Islet precursor cell (in vitro differentiated cells): ENCODE data around the gene ARMC10.
"Not testable (repeated sequence)": the region's sequence is repeated elsewhere in the genome, so short reads cannot be mapped to it uniquely, and the experiment has no call there.

Source experiments
- DNase-seq: peaks from one replicate; pipeline ENCODE4 v3.0.0-alpha.2; 2018

The ARMC10 gene

GRCh38 chr7:103074519-103075336 is at the start of gene ARMC10, which contains the start of gene FBXL13:
Gene ARMC10 (plus strand): TSS chr7:103075140. CDS start chr7:103075273, 133 bp downstream.
Gene FBXL13 (minus strand): TSS chr7:103074796.
- peak; percentile 95 for DNase-seq

GRCh38 chr7:103025341-103025740 is 49.6 kb upstream of the ARMC10 start:
- no peak for DNase-seq

DNA sequence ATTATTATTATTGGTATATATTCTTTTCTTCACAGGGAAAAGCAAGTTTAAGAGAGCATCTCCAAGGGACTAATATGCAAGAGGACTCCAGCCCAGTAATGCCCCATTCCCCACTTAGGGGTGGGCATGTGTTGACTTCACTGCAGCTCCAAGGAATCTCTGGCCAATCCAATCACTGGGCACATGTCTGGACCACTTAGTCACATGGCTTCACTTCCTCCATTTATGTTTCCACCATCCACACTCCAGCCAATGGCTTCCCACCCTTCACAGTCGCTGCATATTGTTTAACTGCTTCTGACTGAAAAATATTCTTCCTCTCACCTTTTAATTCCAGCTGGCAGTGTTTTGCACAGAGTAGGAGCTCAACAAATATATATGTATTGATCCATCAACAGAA is 43.9 kb upstream of the ARMC10 start:
- no peak for DNase-seq

- no peak for DNase-seq
These were observed 43.2 kb upstream of the ARMC10 start for GRCh38 chr7:103031781-103032180.

DNA sequence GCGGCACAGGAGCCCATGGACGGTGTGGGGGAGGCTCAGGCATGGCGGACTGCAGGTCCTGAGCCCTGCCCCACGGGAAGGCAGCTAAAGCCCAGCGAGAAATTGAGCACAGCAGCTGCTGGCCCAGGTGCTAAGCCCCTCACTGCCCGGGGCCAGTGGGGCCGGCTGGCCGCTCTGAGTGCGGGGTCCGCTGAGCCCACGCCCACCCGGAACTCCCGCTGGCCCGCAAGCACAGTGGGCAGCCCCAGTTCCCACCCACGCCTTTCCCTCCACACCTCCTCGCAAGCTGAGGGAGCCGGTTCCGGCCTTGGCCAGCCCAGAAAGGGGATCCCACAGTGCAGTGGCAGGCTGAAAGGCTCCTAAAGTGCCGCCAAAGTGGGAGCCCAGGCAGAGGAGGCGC is 40.6 kb upstream of the ARMC10 start:
- not testable (repeated sequence) for DNase-seq

- no peak for DNase-seq
These were observed 37.5 kb upstream of the ARMC10 start for GRCh38 chr7:103037476-103037822.

DNA sequence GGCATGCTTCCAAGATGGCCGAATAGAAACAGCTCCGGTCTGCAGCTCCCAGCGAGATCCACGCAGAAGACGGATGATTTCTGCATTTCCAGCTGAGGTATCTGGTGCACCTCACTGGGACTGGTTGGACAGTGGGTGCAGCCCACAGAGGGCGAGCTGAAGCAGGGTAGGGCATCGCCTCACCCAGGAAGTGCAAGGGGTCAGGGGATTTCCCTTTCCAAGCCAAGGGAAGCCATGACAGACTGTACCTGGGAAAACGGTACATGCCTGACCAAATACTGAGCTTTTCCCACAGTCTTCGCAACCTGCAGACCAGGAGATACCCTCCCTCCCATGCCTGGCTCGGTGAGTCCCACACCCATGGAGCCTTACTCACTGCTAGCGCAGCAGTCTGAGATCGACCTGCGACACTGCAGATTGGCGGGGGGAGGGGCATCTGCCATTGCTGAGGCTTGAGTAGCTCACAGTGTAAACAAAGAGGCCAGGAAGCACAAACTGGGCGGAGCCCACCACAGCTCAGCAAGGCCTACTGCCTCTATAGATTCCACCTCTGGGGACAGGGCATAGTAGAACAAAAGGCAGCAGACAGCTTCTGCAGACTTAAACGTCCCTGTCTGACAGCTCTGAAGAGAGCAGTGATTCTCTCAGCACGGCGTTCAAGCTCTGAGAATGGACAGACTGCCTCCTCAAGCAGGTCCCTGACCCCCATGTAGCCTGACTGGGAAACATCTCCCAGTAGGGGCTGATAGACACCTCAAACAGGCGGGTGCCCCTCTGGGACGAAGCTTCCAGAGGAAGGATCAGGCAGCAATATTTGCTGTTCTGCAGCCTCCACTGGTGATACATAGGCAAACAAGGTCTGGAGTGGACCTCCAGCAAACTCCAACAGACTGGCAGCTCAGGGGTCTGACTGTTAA is 36.9 kb upstream of the ARMC10 start:
- peak; percentile 57 for DNase-seq

GRCh38 chr7:103041815-103042214 is 33.1 kb upstream of the ARMC10 start:
- DNase-seq = not testable (repeated sequence)

GRCh38 chr7:103048833-103049232 is 26.1 kb upstream of the ARMC10 start:
- DNase-seq = no peak

- DNase-seq = no peak
These were observed 23.4 kb upstream of the ARMC10 start for GRCh38 chr7:103051519-103051918.

- DNase-seq = not testable (repeated sequence)
These were observed 18.9 kb upstream of the ARMC10 start for GRCh38 chr7:103056006-103056405.

GRCh38 chr7:103058122-103058521 is 16.8 kb upstream of the ARMC10 start:
- no peak for DNase-seq

GRCh38 chr7:103059471-103059870 is 15.5 kb upstream of the ARMC10 start:
- no peak for DNase-seq

- DNase-seq = no peak
These were observed 11.0 kb upstream of the ARMC10 start for GRCh38 chr7:103063895-103064294.

- peak; percentile 77 for DNase-seq
These were observed 9.3 kb upstream of the ARMC10 start for GRCh38 chr7:103065667-103066066.

DNA sequence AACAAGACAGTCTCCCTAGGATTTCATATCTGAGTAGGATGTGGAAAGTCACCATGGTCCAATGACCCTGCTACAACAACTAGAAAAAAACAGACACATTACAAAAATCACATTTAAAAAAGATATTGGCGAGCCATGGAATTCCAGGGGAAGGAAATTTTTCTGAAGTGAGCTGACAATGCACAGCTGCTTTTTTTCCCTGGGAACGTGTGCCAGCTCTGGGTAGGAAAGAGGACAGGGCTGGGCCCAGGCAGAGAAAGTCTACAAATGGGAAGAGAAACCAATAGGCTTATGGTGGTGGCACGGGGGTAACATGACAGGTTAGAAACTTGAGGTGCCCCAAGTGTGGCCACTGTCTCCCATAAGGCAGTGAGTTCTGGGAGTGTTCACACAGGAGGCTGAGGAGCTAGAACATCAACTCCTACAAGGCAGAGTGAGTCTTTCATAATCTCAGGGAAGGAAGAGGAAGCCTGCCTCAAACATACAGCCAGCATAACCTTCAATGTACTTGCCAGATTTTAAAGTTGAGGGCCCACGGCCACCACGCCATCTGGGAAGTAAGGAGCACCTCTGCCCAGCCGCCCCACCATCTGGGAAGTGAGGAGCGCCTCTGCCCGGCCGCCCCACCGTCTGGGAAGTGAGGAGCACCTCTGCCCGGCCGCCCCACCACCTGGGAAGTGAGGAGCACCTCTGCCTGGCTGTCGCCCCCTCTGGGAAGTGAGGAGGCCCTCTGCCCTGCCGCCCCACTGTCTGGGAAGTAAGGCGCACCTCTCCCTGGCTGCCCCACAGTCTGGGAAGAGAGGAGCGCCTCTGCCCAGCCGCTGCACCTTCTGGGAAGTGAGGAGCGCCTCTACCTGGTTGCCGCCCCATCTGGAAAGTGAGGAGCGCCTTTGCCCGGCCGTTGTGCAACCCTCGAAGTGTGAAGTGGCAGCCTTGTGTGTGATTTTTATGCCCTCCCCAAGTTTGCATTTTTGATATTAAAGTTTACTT is 6.2 kb upstream of the ARMC10 start:
- DNase-seq = no peak

DNA sequence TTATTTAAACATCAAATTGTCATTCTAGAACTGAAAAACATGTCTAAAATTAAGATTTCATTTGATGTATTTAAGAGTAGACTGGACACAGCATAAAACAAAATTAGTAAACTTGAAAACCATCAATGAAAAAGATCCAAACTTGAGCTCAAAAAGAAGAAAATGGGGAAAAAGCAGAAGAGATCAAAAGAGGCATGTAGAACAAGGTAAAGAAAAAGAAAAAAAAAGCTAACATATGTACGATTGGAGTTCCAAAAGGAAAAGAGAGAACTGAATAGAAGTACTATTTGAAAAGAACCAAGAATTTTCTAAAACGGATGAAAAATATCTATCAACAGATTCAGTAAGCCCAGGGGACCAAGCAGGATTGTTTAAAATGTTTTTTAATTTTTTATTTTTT is 3.9 kb upstream of the ARMC10 start:
- no peak for DNase-seq

- DNase-seq = no peak
These were observed 886 bp upstream of the ARMC10 start for GRCh38 chr7:103073989-103074518.

GRCh38 chr7:103075337-103075918 is 488 bp downstream of the ARMC10 start:
- DNase-seq = peak; percentile 77

- DNase-seq = no peak
These were observed 1.8 kb downstream of the ARMC10 start for GRCh38 chr7:103076764-103077163.

GRCh38 chr7:103077318-103077717 is 2.4 kb downstream of the ARMC10 start:
- no peak for DNase-seq

DNA sequence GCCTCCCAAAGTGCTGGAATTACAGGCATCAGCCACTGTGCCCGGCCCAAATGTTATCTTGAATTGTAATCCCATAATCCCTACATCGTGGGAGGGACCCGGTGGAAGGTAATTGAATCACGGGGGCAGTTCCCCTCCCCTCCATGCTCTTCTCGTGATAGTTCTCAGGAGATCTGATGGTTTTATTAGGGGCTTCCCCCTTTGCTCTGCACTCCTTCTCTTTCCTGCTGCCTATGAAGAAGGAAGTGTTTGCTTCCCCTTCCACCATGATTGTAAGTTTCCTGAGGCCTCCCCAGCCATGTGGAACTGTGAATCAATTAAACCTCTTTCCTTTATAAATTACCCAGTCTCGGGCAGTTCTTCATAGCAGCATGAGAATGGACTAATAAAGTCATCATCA is 3.3 kb downstream of the ARMC10 start:
- DNase-seq = not testable (repeated sequence)
